Sigmoid colon (tissue), 7 donors: ENCODE results near the gene ABCC4. TPM values are rescaled to one million over a fixed set of nuclear protein-coding genes. Genes with fewer than 3 reads are reported as not detected.

Experiments used
- DNase-seq: peaks from one replicate; pipeline ENCODE4 v3.0.0-alpha.2; 2019
- H3K27ac ChIP-seq, 4 donors: fragments of 200-600 bp; sonication (generic); one replicate each; pipeline ENCODE4 v1.5.1; 2016 to 2019; ENCODE audit warnings: mild to moderate bottlenecking in 1 of 4
- H3K27me3 ChIP-seq, 3 donors: fragments of 200-600 bp; sonication (generic); one replicate each; pipeline ENCODE4 v1.5.1; 2019; ENCODE audit warnings: mild to moderate bottlenecking in 1 of 3
- H3K36me3 ChIP-seq, 4 donors: fragments of 200-600 bp; sonication (generic); one replicate each; pipeline ENCODE4 v1.5.1; 2016 to 2019
- H3K4me1 ChIP-seq, 4 donors: fragments of 200-600 bp; sonication (generic); one replicate each; pipeline ENCODE4 v1.5.1; 2017 to 2019
- H3K4me3 ChIP-seq, 4 donors: fragments of 200-600 bp; sonication (generic); one replicate each; pipeline ENCODE4 v1.5.1; 2017 to 2019; ENCODE audit warnings: mild to moderate bottlenecking in 2 of 4, moderate library complexity in 1 of 4
- H3K9me3 ChIP-seq, 4 donors: fragments of 200-600 bp in 3 of 4; sonication (generic) in 3 of 4; one replicate each; pipeline versions ENCODE4 v1.5.1 to v1.6.1; 2013 to 2019
- EP300 ChIP-seq, 4 donors: sonication (generic); formaldehyde crosslinking; IDR thresholded peaks; one replicate each; pipeline ENCODE4 v1.6.1; 2017; ENCODE audit warnings: antibody characterized with exemption in 4 of 4
- POLR2A ChIP-seq, 2 donors: fragments of 450-650 bp; IDR thresholded peaks; one replicate each; pipeline ENCODE4 v1.6.1; 2016; ENCODE audit warnings: antibody characterized with exemption in 2 of 2, mild to moderate bottlenecking in 2 of 2, moderate library complexity in 2 of 2
- POLR2AphosphoS5 ChIP-seq, 4 donors: sonication (generic); formaldehyde crosslinking; IDR thresholded peaks; one replicate each; pipeline ENCODE4 v1.6.1; 2017; ENCODE audit warnings: antibody characterized with exemption in 4 of 4
- WGBS, 2 donors: extraction: QIAGEN DNeasy Blood & Tissue Kit; methylation state at CpG; one replicate each; pipeline ENCODE4 v1.1.7; 2013; 5-methylcytosine and 5-hydroxymethylcytosine counted together
- intact Hi-C: fragments of 100-400 bp; cut with DNase I; formaldehyde crosslinking; loops from one replicate; pipeline ENCODE4 v1.15.1; 2023
- polyA plus RNA-seq, 3 donors: library from polyadenylated mRNA; stranded (reverse); fragments of 200-250 nt; gene quantifications; one replicate each; pipeline ENCODE4 v1.2.3, GENCODE V29; 2013
- total RNA-seq, 4 donors: library from RNA; depleted of rRNA; stranded (reverse); fragments of >200 nt; gene quantifications; one replicate each; pipeline ENCODE4 v1.1.0, GENCODE V29; 2016
- TF ChIP-seq, protein P1 (sequence below), 4 experiments: fragments of 450-650 bp in 3 of 4; fragments of 200-600 bp in 1 of 4; IDR thresholded peaks; one replicate each; pipeline ENCODE4 v1.5.1; 2016 to 2019; ENCODE audit warnings: antibody characterized with exemption in 4 of 4, mild to moderate bottlenecking in 3 of 4, moderate library complexity in 2 of 4
- donor health status: healthy with polysubstance abuse.
- donor health status: Bipolar disorder and iron deficiency.
- donor health status: healthy.

ABCC4 gene
- total and polyA plus RNA-seq, 7 donors = 1.2 to 56.3 (median 24.3) TPM

GRCh38 chr13:95338905-95339304 is 37.7 kb upstream of the ABCC4 start:
- 81 to 84% methylated on average over 3 of the region's 3 CpGs for WGBS, 2 donors
- Histone ChIP-seq H3K9me3 (no peaks in the 10 kb centered on the region), H3K27me3 (no peaks in the 10 kb centered on the region), H3K4me1 (peaks cover 0 to 58% (median 26%) of the 10 kb centered on the region in 4 donors), H3K27ac (peak overlapping the region in 3 of 4 donors; percentile 49 to 81 (median 61)), H3K4me3 (no peak overlapping the region), H3K36me3 (no peaks in the 10 kb centered on the region)
- intact Hi-C loops = loop anchor here (2.0 kb wide), 1 partner anchor 42 kb away; no protein-coding TSS in a partner anchor
- peak; percentile 80 for DNase-seq
- no peak for TF ChIP-seq POLR2A (IDR thresholded peaks at IDR 0.05)
- peak; percentile 40 to 95 (median 70) for TF ChIP-seq EP300 (IDR thresholded peaks at IDR 0.05)
- TF ChIP-seq, protein P1, sequence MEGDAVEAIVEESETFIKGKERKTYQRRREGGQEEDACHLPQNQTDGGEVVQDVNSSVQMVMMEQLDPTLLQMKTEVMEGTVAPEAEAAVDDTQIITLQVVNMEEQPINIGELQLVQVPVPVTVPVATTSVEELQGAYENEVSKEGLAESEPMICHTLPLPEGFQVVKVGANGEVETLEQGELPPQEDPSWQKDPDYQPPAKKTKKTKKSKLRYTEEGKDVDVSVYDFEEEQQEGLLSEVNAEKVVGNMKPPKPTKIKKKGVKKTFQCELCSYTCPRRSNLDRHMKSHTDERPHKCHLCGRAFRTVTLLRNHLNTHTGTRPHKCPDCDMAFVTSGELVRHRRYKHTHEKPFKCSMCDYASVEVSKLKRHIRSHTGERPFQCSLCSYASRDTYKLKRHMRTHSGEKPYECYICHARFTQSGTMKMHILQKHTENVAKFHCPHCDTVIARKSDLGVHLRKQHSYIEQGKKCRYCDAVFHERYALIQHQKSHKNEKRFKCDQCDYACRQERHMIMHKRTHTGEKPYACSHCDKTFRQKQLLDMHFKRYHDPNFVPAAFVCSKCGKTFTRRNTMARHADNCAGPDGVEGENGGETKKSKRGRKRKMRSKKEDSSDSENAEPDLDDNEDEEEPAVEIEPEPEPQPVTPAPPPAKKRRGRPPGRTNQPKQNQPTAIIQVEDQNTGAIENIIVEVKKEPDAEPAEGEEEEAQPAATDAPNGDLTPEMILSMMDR (IDR thresholded peaks at IDR 0.05) = no peak
- TF ChIP-seq POLR2AphosphoS5 (IDR thresholded peaks at IDR 0.05) = peak; percentile 81 to 93 (median 85)

DNA sequence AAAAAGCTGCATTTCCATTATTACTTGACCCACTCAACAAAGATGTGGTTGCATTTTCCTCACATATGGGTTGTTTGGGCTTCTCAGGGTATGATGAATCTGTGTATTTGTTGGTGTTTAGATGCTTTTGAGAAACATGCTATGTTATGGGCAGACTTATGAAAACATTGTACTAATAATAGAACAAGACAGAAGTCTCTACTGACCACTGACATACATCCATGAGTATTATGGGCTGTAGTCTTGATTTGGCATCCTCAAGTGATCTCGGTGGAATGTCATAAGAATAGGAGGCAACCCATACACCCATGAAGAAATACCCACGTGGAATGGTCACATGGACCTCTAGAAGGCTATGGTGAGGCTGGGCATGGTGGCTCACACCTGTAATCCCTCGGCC is 36.3 kb upstream of the ABCC4 start:
- H3K27ac ChIP-seq = peak overlapping the region in 3 of 4 donors; percentile 61 to 81 (median 68)
- no peaks in the 10 kb centered on the region for H3K9me3 ChIP-seq
- H3K4me3 ChIP-seq = no peak overlapping the region
- DNase-seq = no peak
- no peaks in the 10 kb centered on the region for H3K36me3 ChIP-seq
- intact Hi-C loops = no loop called here
- H3K27me3 ChIP-seq = no peaks in the 10 kb centered on the region
- 83 to 91% methylated on average over 3 of the region's 3 CpGs for whole genome bisulfite sequencing, 2 donors
- no peak for TF ChIP-seq POLR2A (IDR thresholded peaks at IDR 0.05)
- TF ChIP-seq, protein P1 (IDR thresholded peaks at IDR 0.05) = no peak
- no peak for TF ChIP-seq POLR2AphosphoS5 (IDR thresholded peaks at IDR 0.05)
- no peak for TF ChIP-seq EP300 (IDR thresholded peaks at IDR 0.05)
- H3K4me1 ChIP-seq = peaks cover 0 to 54% (median 25%) of the 10 kb centered on the region in 4 donors

DNA sequence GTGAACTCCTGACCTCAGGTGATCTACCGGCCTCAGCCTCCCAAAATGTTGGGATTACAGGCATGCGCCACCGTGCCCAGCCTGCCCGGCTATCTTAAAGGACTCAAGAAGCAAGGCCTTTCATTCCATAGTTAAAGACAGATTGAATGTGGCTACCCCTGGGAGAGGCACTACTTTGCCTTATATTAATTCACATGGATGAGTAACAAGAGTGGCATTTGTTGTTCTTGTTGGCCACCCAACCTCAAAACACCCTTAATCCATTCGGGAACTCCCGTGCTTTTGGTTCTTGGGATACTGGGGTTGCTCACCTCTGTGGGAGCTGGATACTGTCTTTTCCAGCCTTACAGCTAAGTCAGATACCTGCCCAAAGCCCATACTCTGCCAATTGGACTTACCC is 34.4 kb upstream of the ABCC4 start:
- WGBS, 2 donors = 73 to 90% methylated on average over 6 of the region's 6 CpGs
- H3K36me3 ChIP-seq = no peaks in the 10 kb centered on the region
- intact Hi-C loops = no loop called here

GRCh38 chr13:95328386-95328785 is 27.1 kb upstream of the ABCC4 start:
- no peaks in the 10 kb centered on the region for H3K27me3 ChIP-seq
- intact Hi-C loops = loop anchor here (5.0 kb wide), 1 partner anchor 56 kb away; no protein-coding TSS in a partner anchor

More for the DNA sequence above, 34.4 kb upstream of the ABCC4 start:
- Histone ChIP-seq H3K27me3 (no peaks in the 10 kb centered on the region), H3K4me1 (peaks cover 0 to 43% (median 25%) of the 10 kb centered on the region in 4 donors), H3K4me3 (no peak overlapping the region), H3K27ac (peak overlapping the region in 1 of 4 donors; percentile 81), H3K9me3 (no peaks in the 10 kb centered on the region)
- TF ChIP-seq POLR2AphosphoS5 (IDR thresholded peaks at IDR 0.05) (no peak), POLR2A (IDR thresholded peaks at IDR 0.05) (no peak), EP300 (IDR thresholded peaks at IDR 0.05) (no peak)
- TF ChIP-seq, protein P1 (IDR thresholded peaks at IDR 0.05) = no peak
- no peak for DNase-seq

More at GRCh38 chr13:95328386-95328785, 27.1 kb upstream of the ABCC4 start:
- Histone ChIP-seq H3K4me1 (peaks cover 0 to 20% (median 7%) of the 10 kb centered on the region in 4 donors), H3K36me3 (no peaks in the 10 kb centered on the region), H3K4me3 (no peak overlapping the region), H3K9me3 (no peaks in the 10 kb centered on the region), H3K27ac (peak overlapping the region in 2 of 4 donors; percentile 57 to 78)
- TF ChIP-seq EP300 (IDR thresholded peaks at IDR 0.05) = no peak
- TF ChIP-seq, protein P1 (IDR thresholded peaks at IDR 0.05) = no peak
- no peak for TF ChIP-seq POLR2AphosphoS5 (IDR thresholded peaks at IDR 0.05)
- TF ChIP-seq POLR2A (IDR thresholded peaks at IDR 0.05) = no peak
- DNase-seq = no peak
- 89 to 90% methylated on average over 5 of the region's 5 CpGs for WGBS, 2 donors
